NCI-H1048 (cell line): Measurements from ENCODE around the gene VOPP1.
"Not testable (repeated sequence)": the region's sequence is repeated elsewhere in the genome, so short reads cannot be mapped to it uniquely, and the experiment has no call there.

Experiments used
- DNase-seq: peaks from one replicate; lab custom pipeline; 2025; lab: John Stamatoyannopoulos, UW

Gene VOPP1

GRCh38 chr7:55488216-55488615 lies 84.1 kb downstream of the VOPP1 start:
- no peak for DNase-seq

- DNase-seq, result no peak
These were observed 85.3 kb downstream of the VOPP1 start for GRCh38 chr7:55486991-55487390.

GRCh38 chr7:55486192-55486590 lies 86.1 kb downstream of the VOPP1 start:
- no peak for DNase-seq

GRCh38 chr7:55485501-55486191 lies 86.7 kb downstream of the VOPP1 start:
- no peak for DNase-seq

- no peak for DNase-seq
These were observed 87.5 kb downstream of the VOPP1 start for GRCh38 chr7:55484834-55485233.

GRCh38 chr7:55484241-55484640 lies 88.1 kb downstream of the VOPP1 start:
- no peak for DNase-seq

- no peak for DNase-seq
These were observed 89.3 kb downstream of the VOPP1 start for GRCh38 chr7:55483046-55483445.

GRCh38 chr7:55481155-55481554 lies 91.1 kb downstream of the VOPP1 start:
- DNase-seq, result no peak

- DNase-seq, result no peak
These were observed 93.6 kb downstream of the VOPP1 start for GRCh38 chr7:55478700-55479099.

GRCh38 chr7:55477781-55478374 lies 94.4 kb downstream of the VOPP1 start:
- no peak for DNase-seq

- DNase-seq, result no peak
These were observed 95.2 kb downstream of the VOPP1 start for GRCh38 chr7:55476852-55477780.

GRCh38 chr7:55475855-55476803 lies 96.2 kb downstream of the VOPP1 start:
- DNase-seq, result no peak

- no peak for DNase-seq
These were observed 97.1 kb downstream of the VOPP1 start for GRCh38 chr7:55474944-55475854.

- no peak for DNase-seq
These were observed 98.4 kb downstream of the VOPP1 start for GRCh38 chr7:55473932-55474331.

- DNase-seq, result no peak
These were observed 99.2 kb downstream of the VOPP1 start for GRCh38 chr7:55472928-55473725.

GRCh38 chr7:55472406-55472805 lies 99.9 kb downstream of the VOPP1 start:
- not testable (repeated sequence) for DNase-seq

- not testable (repeated sequence) for DNase-seq
These were observed 100.7 kb downstream of the VOPP1 start for GRCh38 chr7:55471594-55471993.

- DNase-seq, result no peak
These were observed 102.0 kb downstream of the VOPP1 start for GRCh38 chr7:55470261-55470660.

GRCh38 chr7:55469721-55470120 lies 102.6 kb downstream of the VOPP1 start:
- no peak for DNase-seq

- DNase-seq, result no peak
These were observed 103.0 kb downstream of the VOPP1 start for GRCh38 chr7:55469271-55469681.
